Measurements from ENCODE around the gene ACBD4.

- TF ChIP-seq FOXK2 (IDR thresholded peaks at IDR 0.05) (no peak), RAD21 (IDR thresholded peaks at IDR 0.05; ENCODE audit: insufficient read depth, low read depth, low read length) (no peak), SMARCA5 (IDR thresholded peaks at IDR 0.05) (no peak), CREB1 (IDR thresholded peaks at IDR 0.05; ENCODE audit: low read depth) (no peak), RFX5 (IDR thresholded peaks at IDR 0.05; ENCODE audit: low read depth, low read length) (no peak)
Observed at GRCh38 chr17:45118691-45119090, 16.8 kb upstream of the ACBD4 start.

Data from GM12878 (cell line).